Stomach (tissue), 9 donors: ENCODE results near the gene WNT11. TPM values are rescaled to one million over a fixed set of nuclear protein-coding genes. Genes with fewer than 3 reads are reported as not detected.

ENCODE experiments used
- DNase-seq, 2 donors: peaks; one replicate each; pipeline versions ENCODE4 v3.0.0 to v3.0.0-alpha.2; 2013 to 2019
- H3K27ac ChIP-seq, 5 donors: fragments of 200-600 bp in 4 of 5; sonication (generic) in 4 of 5; one replicate each; pipeline ENCODE4 v1.5.1; 2013 to 2019; ENCODE audit warnings: mild to moderate bottlenecking in 1 of 5, moderate library complexity in 1 of 5
- H3K27me3 ChIP-seq, 3 donors: fragments of 200-600 bp; sonication (generic); one replicate each; pipeline ENCODE4 v1.5.1; 2017 to 2019; ENCODE audit warnings: mixed run types in 1 of 3
- H3K36me3 ChIP-seq, 4 donors: fragments of 200-600 bp; sonication (generic); 1 replicate in 3 of 4; 2 replicates in 1 of 4; pipeline ENCODE4 v1.5.1; 2016 to 2019
- H3K4me1 ChIP-seq, 4 donors: fragments of 200-600 bp; sonication (generic); one replicate each; pipeline ENCODE4 v1.5.1; 2016 to 2019
- H3K4me3 ChIP-seq, 4 donors: fragments of 200-600 bp; sonication (generic) in 3 of 4; one replicate each; pipeline ENCODE4 v1.5.1; 2016 to 2019; ENCODE audit warnings: mild to moderate bottlenecking in 1 of 4
- H3K9me3 ChIP-seq, 4 donors: fragments of 200-600 bp; sonication (generic); one replicate each; pipeline ENCODE4 v1.5.1; 2016 to 2019
- EP300 ChIP-seq: sonication (generic); formaldehyde crosslinking; IDR thresholded peaks from one replicate; pipeline ENCODE4 v1.6.1; 2017; ENCODE audit warnings: antibody characterized with exemption
- POLR2A ChIP-seq, 4 donors: fragments of 450-650 bp; IDR thresholded peaks; one replicate each; pipeline ENCODE4 v1.6.1; 2016; ENCODE audit warnings: antibody characterized with exemption in 4 of 4, control low read depth in 2 of 4, mild to moderate bottlenecking in 1 of 4, moderate library complexity in 1 of 4
- POLR2AphosphoS5 ChIP-seq, 3 donors: sonication (generic); formaldehyde crosslinking; IDR thresholded peaks; one replicate each; pipeline ENCODE4 v1.6.1; 2016; ENCODE audit warnings: antibody characterized with exemption in 3 of 3
- WGBS, 5 donors: extraction: QIAGEN DNeasy Blood & Tissue Kit in 3 of 5; methylation state at CpG; one replicate each; pipeline versions ENCODE4 v1.1.5 to v1.1.7; 2013 to 2018; 5-methylcytosine and 5-hydroxymethylcytosine counted together
- intact Hi-C: fragments of 100-400 bp; cut with DNase I; formaldehyde crosslinking; loops from one replicate; pipeline ENCODE4 v1.15.1; 2023; ENCODE audit warnings: low total_unique reads
- polyA plus RNA-seq, 3 donors: library from polyadenylated mRNA; stranded (reverse); fragments of 200-250 nt; gene quantifications; one replicate each; pipeline ENCODE4 v1.2.3, GENCODE V29; 2013
- total RNA-seq, 5 donors: library from RNA; depleted of rRNA; stranded (reverse); fragments of >200 nt; gene quantifications; one replicate each; pipeline versions ENCODE4 v1.1.0 to v1.2.3, GENCODE V29; 2014 to 2016
- TF ChIP-seq, protein P1 (sequence below), 7 experiments: fragments of 450-650 bp in 4 of 7; fragments of 200-600 bp in 3 of 7; sonication (generic) in 3 of 7; IDR thresholded peaks; one replicate each; pipeline ENCODE4 v1.5.1; 2016 to 2019; ENCODE audit warnings: antibody characterized with exemption in 7 of 7, control low read depth in 2 of 7, mild to moderate bottlenecking in 1 of 7
- donor health status: healthy with polysubstance abuse.
- donor health status: Bipolar disorder and iron deficiency.
- donor health status: healthy.

The WNT11 gene
- total and polyA plus RNA-seq, 8 donors = 0.12 to 96.7 (median 1.3) TPM; not detected in 2

DNA sequence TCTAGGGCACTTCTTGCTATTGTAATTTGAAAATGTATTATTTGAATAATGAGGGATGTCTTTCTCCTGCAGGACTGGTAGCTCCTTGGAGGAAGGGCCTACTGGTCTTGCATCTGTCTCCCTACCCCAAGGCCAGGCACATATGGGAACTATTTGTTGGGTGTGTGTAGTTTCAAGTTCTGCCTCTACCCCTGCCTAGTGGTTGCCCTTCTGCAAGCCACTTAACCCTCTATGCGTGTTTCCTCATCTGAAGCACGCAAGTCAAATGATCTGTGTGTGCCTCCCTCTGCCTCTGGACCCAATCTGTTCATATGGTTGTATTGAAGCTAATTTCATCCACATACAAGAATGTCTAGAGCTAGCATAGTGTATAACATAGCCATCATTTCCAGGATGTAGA, 67.0 kb downstream of the WNT11 start:
- no peaks in the 10 kb centered on the region for H3K9me3 ChIP-seq
- no peak overlapping the region for H3K27ac ChIP-seq
- 80 to 94% (median 88%) methylated on average over 2 of the region's 2 CpGs for WGBS, 5 donors
- H3K27me3 ChIP-seq = no peaks in the 10 kb centered on the region
- no peak for DNase-seq
- no peaks in the 10 kb centered on the region for H3K4me1 ChIP-seq
- no peak overlapping the region for H3K4me3 ChIP-seq
- peaks cover 5 to 57% (median 43%) of the 10 kb centered on the region in 4 donors for H3K36me3 ChIP-seq
- intact Hi-C loops = no loop called here
- TF ChIP-seq POLR2A (IDR thresholded peaks at IDR 0.05) (no peak), EP300 (no peak), POLR2AphosphoS5 (IDR thresholded peaks at IDR 0.05) (no peak)
- TF ChIP-seq, protein P1, sequence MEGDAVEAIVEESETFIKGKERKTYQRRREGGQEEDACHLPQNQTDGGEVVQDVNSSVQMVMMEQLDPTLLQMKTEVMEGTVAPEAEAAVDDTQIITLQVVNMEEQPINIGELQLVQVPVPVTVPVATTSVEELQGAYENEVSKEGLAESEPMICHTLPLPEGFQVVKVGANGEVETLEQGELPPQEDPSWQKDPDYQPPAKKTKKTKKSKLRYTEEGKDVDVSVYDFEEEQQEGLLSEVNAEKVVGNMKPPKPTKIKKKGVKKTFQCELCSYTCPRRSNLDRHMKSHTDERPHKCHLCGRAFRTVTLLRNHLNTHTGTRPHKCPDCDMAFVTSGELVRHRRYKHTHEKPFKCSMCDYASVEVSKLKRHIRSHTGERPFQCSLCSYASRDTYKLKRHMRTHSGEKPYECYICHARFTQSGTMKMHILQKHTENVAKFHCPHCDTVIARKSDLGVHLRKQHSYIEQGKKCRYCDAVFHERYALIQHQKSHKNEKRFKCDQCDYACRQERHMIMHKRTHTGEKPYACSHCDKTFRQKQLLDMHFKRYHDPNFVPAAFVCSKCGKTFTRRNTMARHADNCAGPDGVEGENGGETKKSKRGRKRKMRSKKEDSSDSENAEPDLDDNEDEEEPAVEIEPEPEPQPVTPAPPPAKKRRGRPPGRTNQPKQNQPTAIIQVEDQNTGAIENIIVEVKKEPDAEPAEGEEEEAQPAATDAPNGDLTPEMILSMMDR (IDR thresholded peaks at IDR 0.05) = no peak

Other genes starting within 250 kb of the WNT11 start
- 10 to 100 TPM; 10.7 to 74.0 (median 20.6) TPM for gene THAP12, start 174.6 kb upstream of the WNT11 start, total RNA-seq
- gene THAP12, start 174.6 kb upstream of the WNT11 start, polyA plus RNA-seq = 10 to 100 TPM; 11.8 to 41.5 (median 29.8) TPM
- 10 to 100 TPM in 2 of 5 donors, 1 to 10 TPM in 2, not detected in 1; 2.0 to 24.1 (median 8.7) TPM for gene GVQW3, start 174.8 kb upstream of the WNT11 start, total RNA-seq
- under 1 TPM; 0.15 to 0.95 (median 0.50) TPM for gene GVQW3, start 174.8 kb upstream of the WNT11 start, polyA plus RNA-seq
- gene EMSY, start 238.5 kb upstream of the WNT11 start, total RNA-seq = 100 to 1,000 TPM in 1 of 5 donors, 10 to 100 TPM in 4; 10.1 to 185 (median 32.2) TPM
- 1 to 10 TPM; 3.7 to 5.0 (median 4.2) TPM for gene EMSY, start 238.5 kb upstream of the WNT11 start, polyA plus RNA-seq